Measurements from ENCODE around the gene EWSR1.

DNA sequence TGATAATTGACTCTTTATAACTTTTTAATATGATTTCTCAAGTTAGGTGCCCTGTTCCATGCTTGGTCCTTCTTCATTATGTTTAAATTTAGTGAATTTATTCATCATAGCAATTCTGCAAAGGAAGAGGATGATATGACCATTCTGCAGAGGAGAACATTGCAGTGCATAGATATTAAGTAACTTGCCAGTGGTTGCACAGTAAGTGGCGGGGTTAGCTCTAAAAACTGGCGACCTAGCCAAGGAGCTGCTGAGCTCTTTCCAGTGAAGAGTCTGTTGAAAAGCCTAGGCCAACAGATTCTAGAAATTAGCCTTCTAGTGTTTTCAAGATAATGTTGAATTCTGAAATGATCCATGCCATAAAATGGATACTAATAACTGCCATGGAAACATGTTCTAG is 4.6 kb downstream of the EWSR1 start:
- TF ChIP-seq CTCF (IDR thresholded peaks at IDR 0.05; ENCODE audit: insufficient read depth, low read depth, low read length) (no peak), EZH2 (IDR thresholded peaks at IDR 0.05; ENCODE audit: insufficient read depth, low read length) (no peak)

All from astrocyte (in vitro differentiated cells and primary cell).